ENCODE measurements around the gene IGFBP7. TPM values are rescaled to one million over a fixed set of nuclear protein-coding genes. Genes with fewer than 3 reads are reported as not detected.
A peak's percentile ranks its signal among the peaks of the same experiment; 100 is the strongest.
"Not testable (repeated sequence)": the region's sequence is repeated elsewhere in the genome, so short reads cannot be mapped to it uniquely, and the experiment has no call there.

Gene IGFBP7
- total RNA-seq, 4 donors from 2014 or later: 1,415 to 3,184 (median 2,179) TPM

GRCh38 chr4:57063518-57063917, 46.7 kb downstream of the IGFBP7 start:
- Histone ChIP-seq H3K27me3 (no peaks in the 10 kb centered on the region), H3K9me3 (no peaks in the 10 kb centered on the region), H3K36me3 (no peaks in the 10 kb centered on the region), H3K4me1 (peaks cover 0 to 66% (median 15%) of the 10 kb centered on the region in 4 donors), H3K27ac (peak overlapping the region in 2 of 4 donors; percentile 21 to 63), H3K4me3 (no peak overlapping the region)
- 89 to 94% methylated on average over 1 of the region's 1 CpG for WGBS, 2 donors
- no peak for DNase-seq (ENCODE audit: low spot score in 2 of 2)
- TF ChIP-seq EP300 (IDR thresholded peaks at IDR 0.05) (no peak), POLR2A (IDR thresholded peaks at IDR 0.05) (no peak), CTCF (IDR thresholded peaks at IDR 0.05) (no peak)

GRCh38 chr4:57061395-57061794, 48.8 kb downstream of the IGFBP7 start:
- peak overlapping the region in 2 of 4 donors; percentile 2 to 45 for H3K27ac ChIP-seq
- TF ChIP-seq EP300 (IDR thresholded peaks at IDR 0.05): no peak
- no peak for TF ChIP-seq POLR2A (IDR thresholded peaks at IDR 0.05)
- TF ChIP-seq CTCF (IDR thresholded peaks at IDR 0.05): no peak
- no peaks in the 10 kb centered on the region for H3K9me3 ChIP-seq
- DNase-seq (ENCODE audit: low spot score in 2 of 2): no peak
- peaks cover 0 to 64% (median 14%) of the 10 kb centered on the region in 4 donors for H3K4me1 ChIP-seq
- no peaks in the 10 kb centered on the region for H3K27me3 ChIP-seq
- 43 to 46% methylated on average over 5 of the region's 5 CpGs for WGBS, 2 donors
- no peak overlapping the region for H3K4me3 ChIP-seq
- H3K36me3 ChIP-seq: no peaks in the 10 kb centered on the region

- not testable (repeated sequence) for H3K9me3 ChIP-seq; DNase-seq (ENCODE audit: low spot score in 2 of 2); H3K27me3 ChIP-seq; H3K4me3 ChIP-seq; H3K36me3 ChIP-seq
- H3K4me1 ChIP-seq: peaks cover 0 to 57% (median 11%) of the 10 kb centered on the region in 4 donors
- H3K27ac ChIP-seq: peak overlapping the region in 1 of 4 donors; percentile 29
- 86 to 88% methylated on average over 6 of the region's 6 CpGs for WGBS, 2 donors
Measured at GRCh38 chr4:57060717-57061067, 49.5 kb downstream of the IGFBP7 start.

GRCh38 chr4:57059890-57060716, 50.1 kb downstream of the IGFBP7 start:
- Histone ChIP-seq H3K36me3 (no peaks in the 10 kb centered on the region), H3K9me3 (no peaks in the 10 kb centered on the region), H3K27me3 (no peaks in the 10 kb centered on the region), H3K4me3 (no peak overlapping the region), H3K4me1 (peaks cover 0 to 52% (median 7%) of the 10 kb centered on the region in 4 donors), H3K27ac (no peak overlapping the region)
- DNase-seq (ENCODE audit: low spot score in 2 of 2): no peak
- TF ChIP-seq POLR2A (IDR thresholded peaks at IDR 0.05) (no peak), EP300 (IDR thresholded peaks at IDR 0.05) (no peak), CTCF (IDR thresholded peaks at IDR 0.05) (no peak)
- 73 to 74% methylated on average over 6 of the region's 6 CpGs for WGBS, 2 donors

GRCh38 chr4:57055886-57056285, 54.3 kb downstream of the IGFBP7 start:
- H3K27me3 ChIP-seq: no peaks in the 10 kb centered on the region
- peak overlapping the region in 2 of 4 donors; percentile 2 to 52 for H3K27ac ChIP-seq
- TF ChIP-seq POLR2A (IDR thresholded peaks at IDR 0.05) (no peak), EP300 (IDR thresholded peaks at IDR 0.05) (no peak), CTCF (IDR thresholded peaks at IDR 0.05) (no peak)
- H3K9me3 ChIP-seq: no peaks in the 10 kb centered on the region
- no peak overlapping the region for H3K4me3 ChIP-seq
- DNase-seq (ENCODE audit: low spot score in 2 of 2): no peak
- WGBS, 2 donors: 44 to 59% methylated on average over 14 of the region's 14 CpGs
- no peaks in the 10 kb centered on the region for H3K36me3 ChIP-seq
- H3K4me1 ChIP-seq: peaks cover 0 to 24% (median 4%) of the 10 kb centered on the region in 4 donors
